ENCODE measurements around the gene POLN. TPM values are rescaled to one million over a fixed set of nuclear protein-coding genes. Genes with fewer than 3 reads are reported as not detected.
A peak's percentile ranks its signal among the peaks of the same experiment; 100 is the strongest.

The POLN gene
- total RNA-seq, 1 experiment from 2014 or later, result 3.5 TPM

DNA sequence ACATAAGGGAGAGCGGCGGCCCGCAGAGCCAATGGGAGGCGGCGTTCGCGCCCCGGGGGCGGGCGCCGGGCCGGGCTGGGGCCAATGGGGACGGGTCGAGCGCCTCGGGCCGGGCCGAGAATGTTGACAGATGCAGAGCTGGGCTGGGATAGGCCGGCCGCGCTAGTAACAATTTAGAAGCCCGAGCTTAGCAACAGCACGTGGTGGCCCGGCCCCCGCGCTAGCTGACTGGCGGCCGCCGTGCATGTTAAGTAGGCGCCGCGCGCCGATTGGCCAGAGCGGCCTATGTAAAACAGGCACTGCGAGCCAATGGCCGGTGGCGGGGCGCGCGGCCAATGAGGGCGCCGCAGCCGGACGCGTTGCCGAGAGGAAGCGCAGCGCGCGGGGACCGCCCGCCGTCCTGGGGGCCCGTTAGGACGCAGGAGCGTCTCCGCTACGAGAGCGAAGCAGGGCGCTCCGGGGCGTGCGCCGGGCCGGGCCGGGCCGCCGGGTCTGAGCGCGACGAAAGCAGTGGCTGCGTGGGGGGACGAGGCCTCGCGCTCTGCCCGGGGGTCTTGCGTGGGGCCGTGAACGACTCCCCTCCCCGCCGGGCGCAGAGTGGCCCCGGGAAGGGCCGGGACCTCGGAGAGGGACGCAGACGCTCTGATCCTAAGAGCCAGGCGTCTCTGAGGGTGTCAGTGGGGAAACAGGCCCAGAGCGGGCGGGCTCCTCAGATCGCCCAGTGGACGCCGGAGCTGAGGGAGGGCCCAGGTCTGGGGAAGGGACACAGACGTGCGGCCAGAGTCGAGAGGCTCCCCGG lies 20.4 kb upstream of the POLN start (continued):
- TF ChIP-seq, protein P1, sequence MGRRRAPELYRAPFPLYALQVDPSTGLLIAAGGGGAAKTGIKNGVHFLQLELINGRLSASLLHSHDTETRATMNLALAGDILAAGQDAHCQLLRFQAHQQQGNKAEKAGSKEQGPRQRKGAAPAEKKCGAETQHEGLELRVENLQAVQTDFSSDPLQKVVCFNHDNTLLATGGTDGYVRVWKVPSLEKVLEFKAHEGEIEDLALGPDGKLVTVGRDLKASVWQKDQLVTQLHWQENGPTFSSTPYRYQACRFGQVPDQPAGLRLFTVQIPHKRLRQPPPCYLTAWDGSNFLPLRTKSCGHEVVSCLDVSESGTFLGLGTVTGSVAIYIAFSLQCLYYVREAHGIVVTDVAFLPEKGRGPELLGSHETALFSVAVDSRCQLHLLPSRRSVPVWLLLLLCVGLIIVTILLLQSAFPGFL (CRISPR knock-in tag; IDR thresholded peaks at IDR 0.05; ENCODE audit: borderline replicate concordance), result no peak
- TF ChIP-seq, protein P2, sequence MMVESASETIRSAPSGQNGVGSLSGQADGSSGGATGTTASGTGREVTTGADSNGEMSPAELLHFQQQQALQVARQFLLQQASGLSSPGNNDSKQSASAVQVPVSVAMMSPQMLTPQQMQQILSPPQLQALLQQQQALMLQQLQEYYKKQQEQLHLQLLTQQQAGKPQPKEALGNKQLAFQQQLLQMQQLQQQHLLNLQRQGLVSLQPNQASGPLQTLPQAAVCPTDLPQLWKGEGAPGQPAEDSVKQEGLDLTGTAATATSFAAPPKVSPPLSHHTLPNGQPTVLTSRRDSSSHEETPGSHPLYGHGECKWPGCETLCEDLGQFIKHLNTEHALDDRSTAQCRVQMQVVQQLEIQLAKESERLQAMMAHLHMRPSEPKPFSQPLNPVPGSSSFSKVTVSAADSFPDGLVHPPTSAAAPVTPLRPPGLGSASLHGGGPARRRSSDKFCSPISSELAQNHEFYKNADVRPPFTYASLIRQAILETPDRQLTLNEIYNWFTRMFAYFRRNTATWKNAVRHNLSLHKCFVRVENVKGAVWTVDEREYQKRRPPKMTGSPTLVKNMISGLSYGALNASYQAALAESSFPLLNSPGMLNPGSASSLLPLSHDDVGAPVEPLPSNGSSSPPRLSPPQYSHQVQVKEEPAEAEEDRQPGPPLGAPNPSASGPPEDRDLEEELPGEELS (CRISPR knock-in tag; IDR thresholded peaks at IDR 0.05), result peak; percentile 88; the same call in 1 of the 2 replicates
- TF ChIP-seq ELF4 (CRISPR knock-in tag; IDR thresholded peaks at IDR 0.05; ENCODE audit: low read depth) (no peak), KAT7 (CRISPR knock-in tag; IDR thresholded peaks at IDR 0.05; ENCODE audit: borderline replicate concordance) (no peak), SOX15 (CRISPR knock-in tag; IDR thresholded peaks at IDR 0.05) (no peak), ZBTB21 (CRISPR knock-in tag; IDR thresholded peaks at IDR 0.05; ENCODE audit: borderline replicate concordance) (0 out of 2 replicates have a peak, but pooled peaks have one; percentile 24), SP1 (CRISPR knock-in tag; conservative IDR thresholded peaks at IDR 0.05) (peak; percentile 29; the same call in 1 of the 2 replicates), ATF6 (CRISPR knock-in tag; IDR thresholded peaks at IDR 0.05) (no peak), SMAD4 (CRISPR knock-in tag; IDR thresholded peaks at IDR 0.05) (no peak), ZNF219 (CRISPR knock-in tag; IDR thresholded peaks at IDR 0.05; ENCODE audit: borderline replicate concordance) (no peak), TEAD4 (CRISPR knock-in tag; IDR thresholded peaks at IDR 0.05) (no peak), IRF1 (CRISPR knock-in tag; IDR thresholded peaks at IDR 0.05) (0 out of 2 replicates have a peak, but pooled peaks have one; percentile 47), JUN (CRISPR knock-in tag; IDR thresholded peaks at IDR 0.05) (no peak), ZNF396 (CRISPR knock-in tag; IDR thresholded peaks at IDR 0.05; ENCODE audit: borderline replicate concordance) (no peak), MYBL2 (CRISPR knock-in tag; IDR thresholded peaks at IDR 0.05) (no peak), ZNF121 (CRISPR knock-in tag; IDR thresholded peaks at IDR 0.05) (no peak), FOXJ3 (CRISPR knock-in tag; IDR thresholded peaks at IDR 0.05; ENCODE audit: borderline replicate concordance) (no peak), NR1H2 (CRISPR knock-in tag; IDR thresholded peaks at IDR 0.05) (no peak)
- TF ChIP-seq, protein P3, sequence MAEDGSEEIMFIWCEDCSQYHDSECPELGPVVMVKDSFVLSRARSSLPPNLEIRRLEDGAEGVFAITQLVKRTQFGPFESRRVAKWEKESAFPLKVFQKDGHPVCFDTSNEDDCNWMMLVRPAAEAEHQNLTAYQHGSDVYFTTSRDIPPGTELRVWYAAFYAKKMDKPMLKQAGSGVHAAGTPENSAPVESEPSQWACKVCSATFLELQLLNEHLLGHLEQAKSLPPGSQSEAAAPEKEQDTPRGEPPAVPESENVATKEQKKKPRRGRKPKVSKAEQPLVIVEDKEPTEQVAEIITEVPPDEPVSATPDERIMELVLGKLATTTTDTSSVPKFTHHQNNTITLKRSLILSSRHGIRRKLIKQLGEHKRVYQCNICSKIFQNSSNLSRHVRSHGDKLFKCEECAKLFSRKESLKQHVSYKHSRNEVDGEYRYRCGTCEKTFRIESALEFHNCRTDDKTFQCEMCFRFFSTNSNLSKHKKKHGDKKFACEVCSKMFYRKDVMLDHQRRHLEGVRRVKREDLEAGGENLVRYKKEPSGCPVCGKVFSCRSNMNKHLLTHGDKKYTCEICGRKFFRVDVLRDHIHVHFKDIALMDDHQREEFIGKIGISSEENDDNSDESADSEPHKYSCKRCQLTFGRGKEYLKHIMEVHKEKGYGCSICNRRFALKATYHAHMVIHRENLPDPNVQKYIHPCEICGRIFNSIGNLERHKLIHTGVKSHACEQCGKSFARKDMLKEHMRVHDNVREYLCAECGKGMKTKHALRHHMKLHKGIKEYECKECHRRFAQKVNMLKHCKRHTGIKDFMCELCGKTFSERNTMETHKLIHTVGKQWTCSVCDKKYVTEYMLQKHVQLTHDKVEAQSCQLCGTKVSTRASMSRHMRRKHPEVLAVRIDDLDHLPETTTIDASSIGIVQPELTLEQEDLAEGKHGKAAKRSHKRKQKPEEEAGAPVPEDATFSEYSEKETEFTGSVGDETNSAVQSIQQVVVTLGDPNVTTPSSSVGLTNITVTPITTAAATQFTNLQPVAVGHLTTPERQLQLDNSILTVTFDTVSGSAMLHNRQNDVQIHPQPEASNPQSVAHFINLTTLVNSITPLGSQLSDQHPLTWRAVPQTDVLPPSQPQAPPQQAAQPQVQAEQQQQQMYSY (CRISPR knock-in tag; IDR thresholded peaks at IDR 0.05), result no peak
- TF ChIP-seq, protein P4, sequence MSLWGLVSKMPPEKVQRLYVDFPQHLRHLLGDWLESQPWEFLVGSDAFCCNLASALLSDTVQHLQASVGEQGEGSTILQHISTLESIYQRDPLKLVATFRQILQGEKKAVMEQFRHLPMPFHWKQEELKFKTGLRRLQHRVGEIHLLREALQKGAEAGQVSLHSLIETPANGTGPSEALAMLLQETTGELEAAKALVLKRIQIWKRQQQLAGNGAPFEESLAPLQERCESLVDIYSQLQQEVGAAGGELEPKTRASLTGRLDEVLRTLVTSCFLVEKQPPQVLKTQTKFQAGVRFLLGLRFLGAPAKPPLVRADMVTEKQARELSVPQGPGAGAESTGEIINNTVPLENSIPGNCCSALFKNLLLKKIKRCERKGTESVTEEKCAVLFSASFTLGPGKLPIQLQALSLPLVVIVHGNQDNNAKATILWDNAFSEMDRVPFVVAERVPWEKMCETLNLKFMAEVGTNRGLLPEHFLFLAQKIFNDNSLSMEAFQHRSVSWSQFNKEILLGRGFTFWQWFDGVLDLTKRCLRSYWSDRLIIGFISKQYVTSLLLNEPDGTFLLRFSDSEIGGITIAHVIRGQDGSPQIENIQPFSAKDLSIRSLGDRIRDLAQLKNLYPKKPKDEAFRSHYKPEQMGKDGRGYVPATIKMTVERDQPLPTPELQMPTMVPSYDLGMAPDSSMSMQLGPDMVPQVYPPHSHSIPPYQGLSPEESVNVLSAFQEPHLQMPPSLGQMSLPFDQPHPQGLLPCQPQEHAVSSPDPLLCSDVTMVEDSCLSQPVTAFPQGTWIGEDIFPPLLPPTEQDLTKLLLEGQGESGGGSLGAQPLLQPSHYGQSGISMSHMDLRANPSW (CRISPR knock-in tag; conservative IDR thresholded peaks at IDR 0.05; ENCODE audit: low read depth), result no peak
- TF ChIP-seq, protein P5, sequence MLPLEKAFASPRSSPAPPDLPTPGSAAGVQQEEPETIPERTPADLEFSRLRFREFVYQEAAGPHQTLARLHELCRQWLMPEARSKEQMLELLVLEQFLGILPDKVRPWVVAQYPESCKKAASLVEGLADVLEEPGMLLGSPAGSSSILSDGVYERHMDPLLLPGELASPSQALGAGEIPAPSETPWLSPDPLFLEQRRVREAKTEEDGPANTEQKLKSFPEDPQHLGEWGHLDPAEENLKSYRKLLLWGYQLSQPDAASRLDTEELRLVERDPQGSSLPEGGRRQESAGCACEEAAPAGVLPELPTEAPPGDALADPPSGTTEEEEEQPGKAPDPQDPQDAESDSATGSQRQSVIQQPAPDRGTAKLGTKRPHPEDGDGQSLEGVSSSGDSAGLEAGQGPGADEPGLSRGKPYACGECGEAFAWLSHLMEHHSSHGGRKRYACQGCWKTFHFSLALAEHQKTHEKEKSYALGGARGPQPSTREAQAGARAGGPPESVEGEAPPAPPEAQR (CRISPR knock-in tag; IDR thresholded peaks at IDR 0.05), result no peak
- TF ChIP-seq, protein P6, sequence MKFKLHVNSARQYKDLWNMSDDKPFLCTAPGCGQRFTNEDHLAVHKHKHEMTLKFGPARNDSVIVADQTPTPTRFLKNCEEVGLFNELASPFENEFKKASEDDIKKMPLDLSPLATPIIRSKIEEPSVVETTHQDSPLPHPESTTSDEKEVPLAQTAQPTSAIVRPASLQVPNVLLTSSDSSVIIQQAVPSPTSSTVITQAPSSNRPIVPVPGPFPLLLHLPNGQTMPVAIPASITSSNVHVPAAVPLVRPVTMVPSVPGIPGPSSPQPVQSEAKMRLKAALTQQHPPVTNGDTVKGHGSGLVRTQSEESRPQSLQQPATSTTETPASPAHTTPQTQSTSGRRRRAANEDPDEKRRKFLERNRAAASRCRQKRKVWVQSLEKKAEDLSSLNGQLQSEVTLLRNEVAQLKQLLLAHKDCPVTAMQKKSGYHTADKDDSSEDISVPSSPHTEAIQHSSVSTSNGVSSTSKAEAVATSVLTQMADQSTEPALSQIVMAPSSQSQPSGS (CRISPR knock-in tag; IDR thresholded peaks at IDR 0.05; ENCODE audit: borderline replicate concordance, low read depth), result no peak

Measured in WTC11 (cell line).